GM19023 (cell line): ENCODE results near the gene BPIFB3.

ENCODE experiments used
- ATAC-seq: cut with Tn5 transposase; IDR thresholded peaks from one replicate; pipeline ENCODE4 v1.9.1; 2021; ENCODE audit warnings: mild to moderate bottlenecking, moderate library complexity; ENCODE audit not compliant: unreplicated experiment

BPIFB3 gene

GRCh38 chr20:33053291-33054106 is at the start of gene BPIFB3:
Gene BPIFB3, plus strand, starts transcription at chr20:33053903. Its CDS starts 1,533 bp downstream, at chr20:33055436.
- ATAC-seq = no peak

- no peak for ATAC-seq
These were observed 49.5 kb upstream of the BPIFB3 start, which contains the start of gene SUN5 for GRCh38 chr20:33004141-33004751. Gene SUN5, minus strand, starts transcription at chr20:33004433. Its CDS starts 93 bp downstream, at chr20:33004340.

GRCh38 chr20:33005132-33005566 is 48.6 kb upstream of the BPIFB3 start:
- ATAC-seq = no peak

- no peak for ATAC-seq
These were observed 47.6 kb upstream of the BPIFB3 start for GRCh38 chr20:33005908-33006775.

- ATAC-seq = no peak
These were observed 46.8 kb upstream of the BPIFB3 start for GRCh38 chr20:33006776-33007375.

GRCh38 chr20:33007376-33008335 is 46.0 kb upstream of the BPIFB3 start, which contains the start of gene BPIFB2:
Gene BPIFB2, plus strand, starts transcription at chr20:33007704. Its CDS starts 871 bp downstream, at chr20:33008575.
- ATAC-seq = no peak

GRCh38 chr20:33008336-33009213 is 45.1 kb upstream of the BPIFB3 start:
- ATAC-seq = no peak

- ATAC-seq = no peak
These were observed 44.2 kb upstream of the BPIFB3 start for GRCh38 chr20:33009214-33010132.

- no peak for ATAC-seq
These were observed 43.6 kb upstream of the BPIFB3 start for GRCh38 chr20:33010133-33010504.

- no peak for ATAC-seq
These were observed 42.8 kb upstream of the BPIFB3 start for GRCh38 chr20:33010674-33011449.

GRCh38 chr20:33012327-33013189 is 41.1 kb upstream of the BPIFB3 start:
- ATAC-seq = no peak

GRCh38 chr20:33013701-33014326 is 39.9 kb upstream of the BPIFB3 start:
- ATAC-seq = no peak

- ATAC-seq = no peak
These were observed 39.2 kb upstream of the BPIFB3 start for GRCh38 chr20:33014336-33015113.

- ATAC-seq = no peak
These were observed 38.6 kb upstream of the BPIFB3 start for GRCh38 chr20:33015114-33015484.
